T1000 (cell line): ENCODE measurements around the gene DOK1.

Experiments used
- DNase-seq: peaks from one replicate; lab custom pipeline; 2025; ENCODE audit warnings: mixed read lengths; lab: John Stamatoyannopoulos, UW

The DOK1 gene

GRCh38 chr2:74525717-74526648, 28.5 kb upstream of the DOK1 start, which contains the start of gene DQX1:
TSS of gene DQX1 (minus strand) at chr2:74526231. CDS start at chr2:74525729, 502 bp downstream.
- no peak for DNase-seq

- no peak for DNase-seq
Observed at GRCh38 chr2:74526649-74527230, 27.8 kb upstream of the DOK1 start.

- DNase-seq, result no peak
Observed at GRCh38 chr2:74527741-74528140, 26.8 kb upstream of the DOK1 start.

- no peak for DNase-seq
Observed at GRCh38 chr2:74528600-74529356, 25.7 kb upstream of the DOK1 start.

GRCh38 chr2:74529357-74530238, 24.9 kb upstream of the DOK1 start, which contains the start of the genes AUP1 and HTRA2:
TSS of gene AUP1 (minus strand) at chr2:74529706. CDS start at chr2:74529629, 77 bp downstream.
TSS of gene HTRA2 (plus strand) at chr2:74529933. CDS start at chr2:74530007, 74 bp downstream.
- DNase-seq, result peak; percentile 97

GRCh38 chr2:74530239-74531187, 24.0 kb upstream of the DOK1 start:
- no peak for DNase-seq

GRCh38 chr2:74531666-74532065, 22.9 kb upstream of the DOK1 start:
- DNase-seq, result no peak

- DNase-seq, result no peak
Observed at GRCh38 chr2:74532222-74532621, 22.3 kb upstream of the DOK1 start.

GRCh38 chr2:74533464-74533863, 21.1 kb upstream of the DOK1 start:
- no peak for DNase-seq

GRCh38 chr2:74534411-74534810, 20.1 kb upstream of the DOK1 start:
- no peak for DNase-seq

GRCh38 chr2:74535440-74535965, 19.0 kb upstream of the DOK1 start:
- no peak for DNase-seq

- DNase-seq, result no peak
Observed at GRCh38 chr2:74536166-74536950, 18.2 kb upstream of the DOK1 start.

GRCh38 chr2:74537140-74537539, 17.4 kb upstream of the DOK1 start:
- no peak for DNase-seq

GRCh38 chr2:74538881-74539339, 15.6 kb upstream of the DOK1 start:
- DNase-seq, result no peak

GRCh38 chr2:74540291-74540690, 14.2 kb upstream of the DOK1 start:
- no peak for DNase-seq

GRCh38 chr2:74542978-74543377, 11.5 kb upstream of the DOK1 start:
- DNase-seq, result no peak

- DNase-seq, result no peak
Observed at GRCh38 chr2:74544634-74545033, 9.9 kb upstream of the DOK1 start.

- DNase-seq, result no peak
Observed at GRCh38 chr2:74546004-74546403, 8.5 kb upstream of the DOK1 start.
